Spinal cord (tissue), 10 donors: ENCODE measurements around the gene CLMN. TPM values are rescaled to one million over a fixed set of nuclear protein-coding genes. Genes with fewer than 3 reads are reported as not detected.

ENCODE experiments used
- DNase-seq, 6 donors: peaks; one replicate each; pipeline versions ENCODE4 v3.0.0 to v3.0.0-alpha.2; 2013 to 2015; ENCODE audit warnings: low spot score in 6 of 6, low read depth in 4 of 6
- H3K27ac ChIP-seq: one replicate; pipeline ENCODE4 v1.5.1; 2013; ENCODE audit warnings: low read depth, low read length, control low read depth
- H3K27me3 ChIP-seq: one replicate; pipeline ENCODE4 v1.6.1; 2013; ENCODE audit warnings: low read length; ENCODE audit not compliant: control insufficient read depth, insufficient read depth
- H3K36me3 ChIP-seq: one replicate; pipeline ENCODE4 v1.6.1; 2013; ENCODE audit warnings: low read length; ENCODE audit not compliant: control insufficient read depth, insufficient read depth
- H3K4me1 ChIP-seq: one replicate; pipeline ENCODE4 v1.6.1; 2013; ENCODE audit warnings: low read length; ENCODE audit not compliant: control insufficient read depth, insufficient read depth
- H3K4me3 ChIP-seq: one replicate; pipeline ENCODE4 v1.5.1; 2013; ENCODE audit warnings: low read depth, low read length, control low read depth
- H3K9me3 ChIP-seq: one replicate; pipeline ENCODE4 v1.6.1; 2013; ENCODE audit warnings: low read length; ENCODE audit not compliant: control insufficient read depth, insufficient read depth
- WGBS: methylation state at CpG from one replicate; pipeline ENCODE4 v1.1.5; 2013; ENCODE audit warnings: missing lambda C conversion rate; ENCODE audit not compliant: insufficient coverage; 5-methylcytosine and 5-hydroxymethylcytosine counted together
- polyA plus RNA-seq, 2 donors: library from polyadenylated mRNA; unstranded; fragments of 120-200 nt; gene quantifications; one replicate each; pipeline ENCODE4 v1.2.1, GENCODE V29; 2013; ENCODE audit not compliant: insufficient read length in 2 of 2
- total RNA-seq, 2 donors: library from RNA; depleted of rRNA in 1 of 2; stranded (reverse); fragments of 120-200 nt in 1 of 2; fragments of >200 nt in 1 of 2; gene quantifications; one replicate each; pipeline versions ENCODE4 v1.2.3 to v1.2.4, GENCODE V29; 2013 to 2014
- donor health status: healthy.

CLMN gene
- total and polyA plus RNA-seq, 4 donors, result 4.1 to 18.8 (median 8.6) TPM

DNA sequence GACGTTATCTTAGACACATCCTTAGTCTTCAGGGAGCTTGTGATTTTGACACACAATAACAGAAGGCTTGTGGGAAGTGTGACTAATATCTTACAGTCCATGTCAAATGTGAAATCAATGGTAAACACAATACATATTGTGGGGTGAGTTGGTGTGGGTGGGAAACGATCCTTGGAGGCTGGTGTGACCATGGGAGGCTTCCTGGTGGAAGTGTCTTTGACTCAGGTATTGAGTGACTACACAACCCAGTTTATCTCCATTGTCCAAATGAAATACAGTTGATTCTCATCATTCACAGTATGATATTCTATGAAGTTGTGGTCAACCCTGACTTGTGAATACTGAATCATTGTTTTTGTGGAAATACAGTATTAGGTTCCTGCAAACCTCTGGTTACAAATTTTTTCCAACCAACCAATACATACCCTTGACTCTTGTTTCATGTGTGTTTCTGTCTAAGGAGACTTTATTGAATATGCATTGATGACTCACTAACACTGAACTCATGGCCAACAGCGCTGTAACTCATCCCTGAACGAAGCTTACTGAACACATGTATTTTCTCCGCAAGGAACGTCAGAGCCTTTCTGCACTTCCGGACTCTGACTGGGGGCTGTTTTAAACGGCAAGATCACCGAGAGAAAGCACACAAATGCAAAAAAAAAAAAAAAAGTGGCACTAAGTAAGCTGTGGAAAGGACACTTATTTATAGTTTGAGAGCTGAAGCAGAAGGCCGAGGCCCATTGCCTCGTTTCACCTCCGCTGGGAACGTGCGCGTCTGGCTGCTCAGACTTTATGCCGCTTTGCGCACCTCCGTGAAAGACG, 59.0 kb downstream of the CLMN start:
- WGBS, result 80% methylated on average over 14 of the region's 19 CpGs
- no peak overlapping the region for H3K27ac ChIP-seq

DNA sequence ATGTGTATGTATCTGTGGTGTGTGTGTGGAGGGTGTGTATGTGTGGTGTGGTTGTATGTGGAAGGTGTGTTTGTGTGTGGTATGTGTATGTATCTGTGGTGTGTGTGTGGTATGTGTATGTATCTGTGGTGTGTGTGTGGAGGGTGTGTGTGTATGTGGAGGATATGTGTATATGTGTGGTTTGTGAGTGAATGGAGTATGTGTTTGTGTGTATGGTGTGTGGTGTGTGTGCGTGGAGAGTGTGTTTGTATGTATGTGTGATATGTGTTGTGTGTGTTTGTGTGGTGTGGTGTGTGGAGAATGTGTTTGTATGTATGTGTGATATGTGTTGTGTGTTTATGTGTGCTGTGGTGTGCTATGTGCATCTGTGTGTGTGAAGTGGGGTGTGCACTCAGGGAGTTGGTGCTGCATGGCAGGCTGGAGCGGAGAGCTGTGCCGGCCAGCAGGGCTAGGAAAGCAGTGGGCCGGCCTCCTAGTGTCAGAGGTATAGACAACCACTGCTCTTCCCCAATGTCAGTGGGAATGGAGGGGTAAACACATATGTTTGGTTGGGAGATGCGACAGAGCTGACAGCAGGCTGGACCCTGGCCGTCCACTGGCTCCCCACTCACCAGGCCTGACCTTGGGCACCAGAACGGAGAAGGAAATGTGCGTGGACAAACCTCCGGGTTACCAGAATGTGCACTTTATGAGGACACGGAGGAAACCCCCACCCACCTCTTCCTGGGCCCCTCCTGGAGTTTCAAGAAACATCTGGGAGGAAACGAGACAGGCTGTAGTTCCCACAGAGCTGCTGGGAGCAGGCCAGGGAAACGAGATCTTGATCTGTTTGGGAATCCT, 60.7 kb downstream of the CLMN start:
- peaks cover 38% of the 10 kb centered on the region for H3K4me1 ChIP-seq
- DNase-seq, result no peak

More for the DNA sequence above, 59.0 kb downstream of the CLMN start:
- DNase-seq, result no peak
- Histone ChIP-seq H3K4me1 (peaks cover 24% of the 10 kb centered on the region), H3K36me3 (peaks cover 2% of the 10 kb centered on the region), H3K27me3 (no peaks in the 10 kb centered on the region), H3K4me3 (no peak overlapping the region), H3K9me3 (no peaks in the 10 kb centered on the region)

DNA sequence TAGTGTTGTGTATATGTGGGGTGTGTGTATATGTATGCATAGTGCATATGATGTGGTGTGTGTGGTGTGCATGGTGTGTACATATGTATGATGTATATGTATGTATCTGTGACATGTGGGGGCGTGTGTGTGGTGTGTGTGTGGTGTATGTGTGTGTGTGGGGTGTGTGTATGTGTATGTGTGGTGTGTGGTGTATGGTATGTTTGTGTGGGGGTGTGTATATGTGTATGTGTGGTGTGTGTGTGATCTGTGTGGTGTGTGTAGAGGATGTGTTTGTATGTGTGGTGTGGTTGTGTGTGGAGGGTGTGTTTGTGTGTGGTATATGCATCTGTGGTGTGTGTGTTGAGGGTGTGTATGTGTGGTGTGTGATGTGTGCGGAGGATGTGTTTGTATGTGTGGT, 61.6 kb downstream of the CLMN start:
- H3K4me3 ChIP-seq, result no peak overlapping the region
- H3K27me3 ChIP-seq, result no peaks in the 10 kb centered on the region
- 90% methylated on average over 2 of the region's 2 CpGs for WGBS
- peaks cover 2% of the 10 kb centered on the region for H3K36me3 ChIP-seq
- peaks cover 41% of the 10 kb centered on the region for H3K4me1 ChIP-seq
- no peaks in the 10 kb centered on the region for H3K9me3 ChIP-seq
- no peak for DNase-seq
- H3K27ac ChIP-seq, result no peak overlapping the region

More for the DNA sequence above, 60.7 kb downstream of the CLMN start:
- 64% methylated on average over 12 of the region's 12 CpGs for WGBS
- H3K4me3 ChIP-seq, result no peak overlapping the region
- no peaks in the 10 kb centered on the region for H3K27me3 ChIP-seq
- H3K9me3 ChIP-seq, result no peaks in the 10 kb centered on the region
- no peak overlapping the region for H3K27ac ChIP-seq
- peaks cover 2% of the 10 kb centered on the region for H3K36me3 ChIP-seq

DNA sequence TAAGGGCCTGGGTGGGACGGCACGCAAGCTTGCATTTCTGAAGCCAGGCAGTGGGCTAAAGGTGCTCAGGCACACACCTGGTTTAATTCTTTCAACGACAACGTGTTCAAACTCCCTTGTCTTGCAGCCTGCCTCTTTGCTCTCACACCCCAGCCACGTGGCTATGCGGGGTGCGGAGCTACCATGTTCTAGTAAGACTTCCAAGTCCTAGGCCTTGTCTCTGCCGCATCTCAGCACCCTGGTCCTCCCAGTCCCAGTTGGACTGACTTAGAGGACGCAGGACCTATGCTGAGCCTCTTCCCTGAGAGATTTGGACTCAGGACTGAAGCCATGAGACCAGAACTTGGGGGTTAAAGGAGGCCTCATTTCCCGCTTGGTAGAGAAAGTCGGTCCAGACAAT, 62.2 kb downstream of the CLMN start:
- Histone ChIP-seq H3K27me3 (no peaks in the 10 kb centered on the region), H3K9me3 (no peaks in the 10 kb centered on the region), H3K27ac (no peak overlapping the region), H3K4me3 (no peak overlapping the region), H3K36me3 (peaks cover 2% of the 10 kb centered on the region), H3K4me1 (peaks cover 43% of the 10 kb centered on the region)
- WGBS, result 88% methylated on average over 11 of the region's 11 CpGs
- no peak for DNase-seq

DNA sequence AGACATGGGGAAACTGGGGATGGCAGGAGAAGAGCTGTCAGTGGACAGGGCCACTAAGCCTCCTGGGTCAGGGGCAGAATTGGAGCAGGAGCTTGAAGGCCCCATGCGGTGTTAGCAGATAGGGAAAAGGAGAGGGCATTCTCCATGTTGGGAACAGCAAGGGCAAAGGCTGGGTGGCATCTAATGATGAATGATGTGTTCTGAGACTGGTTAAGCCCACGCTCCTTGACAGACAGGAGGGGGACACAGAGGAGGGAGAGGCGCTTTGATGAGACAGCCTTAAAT, 63.0 kb downstream of the CLMN start:
- H3K27ac ChIP-seq, result no peak overlapping the region
- 45% methylated on average over 2 of the region's 3 CpGs for WGBS
- H3K4me3 ChIP-seq, result no peak overlapping the region
- peaks cover 50% of the 10 kb centered on the region for H3K4me1 ChIP-seq
- H3K9me3 ChIP-seq, result no peaks in the 10 kb centered on the region
- DNase-seq, result no peak
- H3K27me3 ChIP-seq, result no peaks in the 10 kb centered on the region
- H3K36me3 ChIP-seq, result peaks cover 2% of the 10 kb centered on the region

DNA sequence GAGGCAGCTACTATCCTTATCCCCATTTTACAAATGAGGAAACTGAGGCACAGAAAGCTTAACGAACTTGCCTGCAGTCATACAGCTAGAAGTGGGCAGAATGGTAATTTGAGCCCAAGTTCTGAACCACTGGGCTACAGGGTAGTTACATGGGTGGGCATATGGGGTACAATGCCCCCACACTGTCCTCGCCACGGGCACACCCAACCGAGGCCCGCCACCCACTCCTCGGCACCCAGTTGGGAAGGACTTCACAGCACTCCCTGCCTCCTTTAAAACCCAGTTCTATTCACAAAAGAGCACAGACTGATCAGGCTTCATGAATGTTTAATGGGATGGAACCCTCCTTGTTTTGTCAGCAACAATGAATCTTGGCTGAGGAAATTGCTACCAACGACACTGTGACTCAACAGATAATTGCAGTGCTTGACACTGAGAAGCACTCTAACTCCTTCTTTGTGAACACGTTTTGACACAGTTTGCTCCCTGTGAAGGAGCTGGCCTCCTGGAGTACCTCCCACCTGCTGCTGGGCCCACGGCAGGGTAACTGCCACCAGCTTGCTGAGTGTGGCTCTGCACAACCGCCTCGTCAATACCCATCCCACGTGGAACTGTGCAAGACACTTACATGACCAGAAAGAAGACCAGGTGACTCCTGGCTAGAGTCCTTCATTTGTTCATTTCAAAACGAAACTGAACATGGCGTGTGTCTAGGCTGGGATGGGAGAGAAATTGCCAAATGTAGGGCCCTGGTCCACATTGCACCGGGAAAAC, 63.5 kb downstream of the CLMN start:
- peaks cover 2% of the 10 kb centered on the region for H3K36me3 ChIP-seq
- no peak overlapping the region for H3K27ac ChIP-seq
- no peak overlapping the region for H3K4me3 ChIP-seq
- no peaks in the 10 kb centered on the region for H3K9me3 ChIP-seq
- DNase-seq, result peak in 2 of 6 donors; percentile 69 to 83
- WGBS, result 36% methylated on average over 11 of the region's 15 CpGs
- H3K27me3 ChIP-seq, result no peaks in the 10 kb centered on the region
- H3K4me1 ChIP-seq, result peaks cover 49% of the 10 kb centered on the region

DNA sequence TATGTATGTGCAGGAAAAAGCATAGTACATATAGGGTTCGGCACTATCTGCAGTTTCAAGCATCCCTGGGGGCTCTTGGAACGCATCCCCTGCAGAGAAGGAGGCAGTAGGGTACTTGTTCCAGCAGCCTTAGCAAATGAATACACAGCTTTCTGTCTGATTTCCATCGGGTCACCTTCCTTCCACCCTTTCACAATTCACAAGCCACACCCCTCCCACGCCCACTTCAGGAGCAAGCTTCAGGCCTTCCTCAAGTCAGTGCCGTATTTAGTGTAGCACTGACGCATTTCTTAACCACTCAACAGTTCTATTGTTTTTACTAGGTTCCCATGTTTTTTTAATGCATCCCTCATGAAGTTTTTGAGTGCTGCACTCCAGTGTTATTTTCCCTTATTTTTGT, 64.2 kb downstream of the CLMN start:
- Histone ChIP-seq H3K9me3 (no peaks in the 10 kb centered on the region), H3K27me3 (no peaks in the 10 kb centered on the region), H3K27ac (no peak overlapping the region), H3K4me1 (peaks cover 49% of the 10 kb centered on the region), H3K36me3 (peaks cover 2% of the 10 kb centered on the region), H3K4me3 (no peak overlapping the region)
- peak in 2 of 6 donors; percentile 66 to 73 for DNase-seq
- 29% methylated on average over 4 of the region's 6 CpGs for WGBS

DNA sequence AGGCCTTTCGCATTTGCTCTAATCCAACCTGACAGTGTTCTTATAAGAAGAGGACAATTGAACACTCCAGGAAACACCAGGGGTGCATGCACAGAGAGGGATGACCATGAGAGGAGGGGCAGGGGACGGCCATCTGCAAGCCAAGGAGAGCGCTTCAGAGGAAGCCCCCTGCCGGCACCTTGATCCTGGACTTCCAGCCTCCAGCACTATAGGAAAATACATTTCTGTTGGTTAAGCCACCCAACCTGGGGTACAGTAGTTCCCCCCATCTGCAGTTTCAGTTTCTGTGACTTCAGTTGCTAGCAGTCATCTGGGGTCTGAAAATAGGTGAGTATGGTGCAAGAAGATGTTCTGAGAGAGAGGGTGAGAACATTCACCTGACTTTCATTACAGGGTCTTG, 64.7 kb downstream of the CLMN start:
- H3K4me3 ChIP-seq, result no peak overlapping the region
- DNase-seq, result no peak
- H3K9me3 ChIP-seq, result no peaks in the 10 kb centered on the region
- peaks cover 49% of the 10 kb centered on the region for H3K4me1 ChIP-seq
- no peak overlapping the region for H3K27ac ChIP-seq
- peaks cover 2% of the 10 kb centered on the region for H3K36me3 ChIP-seq
- no peaks in the 10 kb centered on the region for H3K27me3 ChIP-seq
- WGBS, result no CpG with 5 or more reads among the region's 4 CpGs

DNA sequence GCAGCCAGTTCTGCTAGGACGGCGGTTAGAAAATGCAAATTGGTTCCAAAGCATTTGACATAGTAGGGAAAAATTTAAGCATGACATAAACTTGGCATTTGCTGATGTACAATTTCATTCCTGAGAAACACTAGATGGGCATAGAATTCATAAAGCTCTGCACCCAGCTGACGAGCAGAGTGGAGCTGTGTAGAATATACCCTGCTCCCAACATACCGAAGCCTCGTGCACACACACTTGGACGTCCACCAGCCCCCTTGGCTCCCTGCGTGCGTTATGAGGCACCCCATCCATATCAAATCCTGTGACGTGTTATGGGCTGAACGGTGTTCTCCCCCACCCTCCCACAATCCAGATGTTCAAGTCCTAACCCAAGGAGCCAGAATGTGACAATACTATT, 65.4 kb downstream of the CLMN start:
- H3K4me3 ChIP-seq, result no peak overlapping the region

More for the DNA sequence above, 65.4 kb downstream of the CLMN start:
- no peaks in the 10 kb centered on the region for H3K27me3 ChIP-seq
- no peak overlapping the region for H3K27ac ChIP-seq
- peaks cover 2% of the 10 kb centered on the region for H3K36me3 ChIP-seq
- DNase-seq, result no peak
- H3K9me3 ChIP-seq, result no peaks in the 10 kb centered on the region
- WGBS, result 84% methylated on average over 8 of the region's 10 CpGs
- H3K4me1 ChIP-seq, result peaks cover 44% of the 10 kb centered on the region
